GM18517 (cell line): ENCODE results near the gene ADIPOR1.
"Not testable (repeated sequence)": the region's sequence is repeated elsewhere in the genome, so short reads cannot be mapped to it uniquely, and the experiment has no call there.

Source experiments
- ATAC-seq: cut with Tn5 transposase; IDR thresholded peaks from one replicate; pipeline ENCODE4 v1.9.1; 2021; ENCODE audit warnings: mild to moderate bottlenecking, moderate library complexity; ENCODE audit not compliant: unreplicated experiment

ADIPOR1 gene

DNA sequence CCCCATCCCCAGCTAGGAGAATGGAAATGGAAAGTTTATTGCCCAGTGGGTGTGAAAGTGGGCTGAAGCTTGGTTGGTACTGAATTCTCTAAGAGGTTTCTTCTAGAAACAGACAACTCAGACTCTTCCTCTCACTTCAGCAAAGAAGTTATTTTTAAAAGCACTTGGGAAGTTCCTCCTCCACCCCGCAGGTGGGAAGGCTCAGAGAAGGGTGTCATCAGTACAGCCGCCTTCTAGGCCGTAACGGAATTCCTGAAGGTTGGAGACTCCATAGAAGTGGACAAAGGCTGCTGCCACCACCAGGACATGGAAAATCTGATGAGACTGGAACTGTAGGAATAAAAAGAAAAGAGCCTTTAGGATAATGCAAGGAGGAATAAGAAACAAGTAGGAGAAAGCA, 16.7 kb downstream of the ADIPOR1 start:
- no peak for ATAC-seq

DNA sequence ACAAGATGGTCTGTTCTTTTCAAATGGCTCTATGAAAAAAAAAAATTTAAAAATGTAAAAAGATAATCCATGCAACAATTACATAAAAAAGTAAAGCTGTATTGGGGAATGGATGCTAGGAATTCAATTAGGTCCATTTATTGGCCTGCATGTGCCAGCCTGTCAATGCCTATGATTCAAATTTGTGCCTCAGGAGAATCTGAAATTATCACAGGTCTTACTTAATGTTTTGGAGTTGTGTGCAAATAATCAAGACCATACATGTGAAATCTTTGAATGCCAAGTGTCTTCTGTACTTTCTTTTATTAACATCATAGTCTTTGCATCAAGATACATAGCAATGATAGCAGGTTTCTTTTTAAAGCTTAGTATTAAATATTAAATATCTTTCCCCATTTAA, 17.6 kb downstream of the ADIPOR1 start:
- ATAC-seq: no peak

- no peak for ATAC-seq
Observed at GRCh38 chr1:202938287-202938925, 19.7 kb downstream of the ADIPOR1 start.

- not testable (repeated sequence) for ATAC-seq
Observed at GRCh38 chr1:202936409-202936808, 21.7 kb downstream of the ADIPOR1 start.

DNA sequence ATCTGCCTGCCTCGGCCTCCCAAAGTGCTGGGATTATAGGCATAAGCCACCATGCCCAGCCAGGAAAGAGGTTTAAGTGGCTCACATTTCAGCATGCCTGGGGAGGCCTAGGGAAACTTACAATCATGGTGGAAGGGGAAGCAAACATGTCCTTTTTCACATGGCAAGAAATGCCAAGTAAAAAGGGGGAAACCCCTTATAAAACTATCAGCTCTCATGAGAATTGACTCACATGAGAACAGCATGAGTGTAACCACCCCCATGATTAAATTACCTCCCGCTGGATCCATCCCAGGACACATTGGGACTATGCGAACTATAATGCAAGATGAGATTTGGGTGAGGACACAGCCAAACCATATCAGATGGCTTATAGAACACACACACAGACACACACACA, 22.3 kb downstream of the ADIPOR1 start:
- ATAC-seq: no peak

GRCh38 chr1:202934755-202935154, 23.4 kb downstream of the ADIPOR1 start:
- ATAC-seq: no peak

DNA sequence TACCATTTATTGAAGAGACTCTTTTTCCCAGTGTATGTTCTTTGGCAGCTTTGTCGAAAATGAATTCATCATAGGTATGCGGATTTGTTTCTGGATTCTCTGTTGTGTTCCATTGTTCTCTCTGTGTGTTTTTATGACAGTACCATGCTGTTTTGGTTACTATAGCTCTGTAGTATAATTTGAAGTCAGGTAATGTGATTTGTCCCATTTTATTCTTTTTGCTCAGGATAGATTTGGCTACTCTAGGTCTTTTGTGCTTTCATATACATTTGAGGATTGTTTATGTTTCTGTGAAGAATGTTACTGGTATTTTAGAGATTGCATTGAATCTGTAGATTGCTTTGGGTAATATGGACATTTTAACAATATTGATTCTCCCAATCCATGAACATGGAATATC, 25.6 kb downstream of the ADIPOR1 start:
- ATAC-seq: no peak

DNA sequence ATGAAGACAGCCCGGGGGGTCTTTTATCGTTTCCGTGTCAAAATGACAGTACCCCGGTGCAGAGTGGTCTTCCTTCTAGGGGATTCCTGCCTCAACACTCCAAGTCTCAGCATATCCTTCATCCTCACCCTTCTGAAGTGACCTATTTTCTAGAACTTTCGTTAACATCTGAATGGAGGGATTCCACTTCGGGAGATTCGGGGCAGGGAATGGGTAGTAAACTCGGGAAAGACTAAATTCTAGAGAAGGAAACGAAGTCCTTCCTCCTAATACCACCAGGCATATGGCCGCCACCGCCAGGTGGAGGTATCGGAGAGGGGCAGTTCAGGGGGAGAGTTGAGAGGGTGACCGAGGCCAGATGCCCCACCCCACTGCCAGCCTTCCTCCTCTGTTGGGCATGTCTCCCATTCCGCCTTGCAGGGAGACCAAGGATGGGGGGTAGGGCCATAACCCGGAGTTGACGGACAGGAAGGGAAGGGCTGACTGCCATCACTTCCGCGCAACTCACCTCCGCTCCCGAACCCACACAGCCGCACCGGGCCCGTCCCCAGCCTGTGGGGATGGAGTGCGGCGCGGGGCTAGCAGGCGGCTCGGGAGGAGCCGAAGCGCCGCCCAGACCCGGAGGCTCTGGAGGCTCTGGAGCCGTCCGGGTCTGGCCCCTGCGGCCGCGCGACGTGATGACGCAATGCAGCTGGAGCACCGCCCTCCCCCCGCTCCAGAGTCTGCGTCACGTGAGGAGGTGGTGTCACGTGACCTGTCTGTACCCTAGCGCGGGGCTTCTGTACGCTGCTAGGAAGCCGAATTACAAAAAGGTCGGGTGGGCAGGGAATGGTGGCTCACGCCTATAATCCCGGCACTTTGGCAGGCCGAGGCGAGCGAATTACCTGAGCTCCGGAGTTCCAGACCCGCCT, 31.3 kb downstream of the ADIPOR1 start, which contains the start of gene KLHL12:
TSS of gene KLHL12 (minus strand) at position 654 of the 911 bp plus-strand sequence. CDS start 2,072 bp downstream, outside the sequence.
- peak; percentile 69 for ATAC-seq

- ATAC-seq: no peak
Observed at GRCh38 chr1:202923533-202923932, 34.6 kb downstream of the ADIPOR1 start.

DNA sequence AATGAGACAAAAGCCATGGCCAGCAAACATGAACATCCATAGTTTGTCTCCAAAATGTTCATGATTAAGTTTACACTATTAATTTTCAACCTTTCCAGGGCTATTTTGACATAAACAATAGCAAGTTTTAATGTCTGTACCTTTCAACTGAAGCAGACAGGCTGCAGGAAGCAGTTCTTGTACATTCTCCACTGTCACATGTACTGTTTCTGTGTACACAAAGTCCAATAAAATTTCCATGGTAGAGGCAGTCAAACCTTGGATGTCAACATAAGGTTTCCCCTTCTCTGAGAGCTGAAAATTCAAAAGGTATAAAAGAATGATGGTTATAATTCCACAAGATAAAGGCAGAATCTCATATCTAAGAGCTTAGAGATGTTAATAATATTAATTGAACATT, 38.5 kb downstream of the ADIPOR1 start:
- ATAC-seq: no peak

GRCh38 chr1:202915146-202915545, 43.0 kb downstream of the ADIPOR1 start:
- no peak for ATAC-seq

GRCh38 chr1:202912476-202912875, 45.6 kb downstream of the ADIPOR1 start:
- ATAC-seq: not testable (repeated sequence)

GRCh38 chr1:202909494-202909893, 48.6 kb downstream of the ADIPOR1 start:
- no peak for ATAC-seq

GRCh38 chr1:202908998-202909397, 49.1 kb downstream of the ADIPOR1 start:
- ATAC-seq: no peak

GRCh38 chr1:202905331-202905730, 52.8 kb downstream of the ADIPOR1 start:
- no peak for ATAC-seq

DNA sequence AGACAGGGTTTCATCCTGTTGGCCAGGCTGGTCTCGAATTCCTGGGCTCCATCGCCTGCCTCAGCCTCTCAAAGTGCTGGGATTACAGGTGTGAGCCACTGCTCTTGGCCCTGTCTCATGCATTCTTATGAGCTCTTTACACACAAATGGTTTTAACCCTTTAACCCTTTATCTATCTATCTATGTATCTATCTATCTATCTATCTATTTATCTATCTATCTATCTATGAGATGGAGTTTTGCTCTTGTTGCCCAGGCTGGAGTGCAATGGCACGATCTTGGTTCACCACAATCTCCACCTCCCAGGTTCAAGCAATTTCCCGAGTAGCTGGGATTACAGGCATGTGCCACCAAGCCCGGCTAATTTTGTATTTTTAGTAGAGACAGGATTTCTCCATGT, 54.3 kb downstream of the ADIPOR1 start:
- not testable (repeated sequence) for ATAC-seq

GRCh38 chr1:202901555-202901954, 56.6 kb downstream of the ADIPOR1 start:
- ATAC-seq: no peak

GRCh38 chr1:202892501-202892900, 65.6 kb downstream of the ADIPOR1 start:
- ATAC-seq: no peak
